ENCODE results near the gene AKR1E2. TPM values are rescaled to one million over a fixed set of nuclear protein-coding genes. Genes with fewer than 3 reads are reported as not detected.

AKR1E2 gene
- total RNA-seq, 3 donors from 2014 or later = 3.8 to 7.9 (median 5.2) TPM

- DNase-seq (no peak), ATAC-seq (no peak)
- Mint-ChIP-seq H3K4me1 (ENCODE audit: low read depth) (peaks cover 7% of the 10 kb centered on the region), H3K4me3 (peak overlapping the region; percentile 64), H3K27me3 (ENCODE audit: low read depth) (peaks cover 44% of the 10 kb centered on the region), H3K36me3 (ENCODE audit: insufficient read depth) (no peaks in the 10 kb centered on the region), H3K9me3 (no peaks in the 10 kb centered on the region)
Observed at GRCh38 chr10:4825456-4825867, 545 bp upstream of the AKR1E2 start.

GRCh38 chr10:4826792-4827324 is 851 bp downstream of the AKR1E2 start:
- no peak for DNase-seq
- Mint-ChIP-seq H3K9me3 (no peaks in the 10 kb centered on the region), H3K36me3 (ENCODE audit: insufficient read depth) (peaks cover 2% of the 10 kb centered on the region), H3K4me3 (peak overlapping the region; percentile 70), H3K4me1 (ENCODE audit: low read depth) (peaks cover 7% of the 10 kb centered on the region), H3K27me3 (ENCODE audit: low read depth) (peaks cover 51% of the 10 kb centered on the region)
- ATAC-seq = no peak

GRCh38 chr10:4828005-4828404 is 2.0 kb downstream of the AKR1E2 start:
- Mint-ChIP-seq H3K4me3 (no peak overlapping the region), H3K4me1 (ENCODE audit: low read depth) (peaks cover 7% of the 10 kb centered on the region)

GRCh38 chr10:4830551-4830950 is 4.5 kb downstream of the AKR1E2 start:
- peaks cover 5% of the 10 kb centered on the region for H3K36me3 Mint-ChIP-seq (ENCODE audit: insufficient read depth)
- no peak for DNase-seq
- H3K4me1 Mint-ChIP-seq (ENCODE audit: low read depth) = peaks cover 15% of the 10 kb centered on the region
- H3K27me3 Mint-ChIP-seq (ENCODE audit: low read depth) = peaks cover 34% of the 10 kb centered on the region
- no peak for ATAC-seq
- H3K4me3 Mint-ChIP-seq = no peak overlapping the region
- H3K9me3 Mint-ChIP-seq = no peaks in the 10 kb centered on the region

More at GRCh38 chr10:4828005-4828404, 2.0 kb downstream of the AKR1E2 start:
- DNase-seq = no peak
- H3K27me3 Mint-ChIP-seq (ENCODE audit: low read depth) = peaks cover 44% of the 10 kb centered on the region
- no peak for ATAC-seq
- H3K9me3 Mint-ChIP-seq = no peaks in the 10 kb centered on the region
- H3K36me3 Mint-ChIP-seq (ENCODE audit: insufficient read depth) = peaks cover 5% of the 10 kb centered on the region

DNA sequence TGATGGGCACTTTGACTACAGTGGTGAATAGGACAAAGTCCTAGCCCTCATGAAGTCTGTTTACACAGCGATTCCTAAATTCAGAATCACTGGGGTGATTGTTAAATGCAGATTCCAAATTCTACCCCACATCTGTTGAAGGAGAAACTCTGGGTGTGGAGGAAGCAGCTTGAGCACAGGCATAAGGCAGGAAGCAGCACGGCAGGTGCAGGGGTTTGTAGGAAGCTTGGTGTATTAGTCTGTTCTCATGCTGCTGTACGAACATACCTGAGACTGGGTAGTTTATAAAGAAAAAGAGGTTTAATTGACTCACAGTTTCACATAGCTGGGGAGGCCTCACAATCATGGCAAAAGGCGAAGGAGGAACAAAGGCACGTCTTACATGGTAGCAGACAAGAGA is 5.1 kb downstream of the AKR1E2 start:
- no peak for ATAC-seq
- no peak for DNase-seq
- peaks cover 16% of the 10 kb centered on the region for H3K4me1 Mint-ChIP-seq (ENCODE audit: low read depth)

DNA sequence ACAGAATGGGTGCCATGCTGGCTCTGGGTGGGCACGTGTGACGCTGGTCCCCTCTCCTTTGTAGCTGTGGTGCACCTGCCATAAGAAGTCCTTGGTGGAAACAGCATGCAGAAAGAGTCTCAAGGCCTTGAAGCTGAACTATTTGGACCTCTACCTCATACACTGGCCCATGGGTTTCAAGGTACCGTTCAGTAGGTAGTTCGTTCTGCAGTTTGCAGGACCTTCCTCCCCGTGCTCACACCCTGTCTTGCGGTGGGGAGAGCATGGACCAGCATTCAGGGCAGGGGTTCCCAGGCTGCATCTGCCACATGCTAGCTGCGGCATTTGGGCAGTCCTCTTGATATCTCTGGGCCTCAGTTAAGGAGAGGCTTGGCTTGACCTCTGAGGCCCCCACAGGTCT is 7.3 kb downstream of the AKR1E2 start:
- H3K9me3 Mint-ChIP-seq = no peaks in the 10 kb centered on the region
- peaks cover 21% of the 10 kb centered on the region for H3K4me1 Mint-ChIP-seq (ENCODE audit: low read depth)
- no peak for DNase-seq
- ATAC-seq = no peak
- H3K4me3 Mint-ChIP-seq = no peak overlapping the region
- peaks cover 5% of the 10 kb centered on the region for H3K36me3 Mint-ChIP-seq (ENCODE audit: insufficient read depth)
- peaks cover 16% of the 10 kb centered on the region for H3K27me3 Mint-ChIP-seq (ENCODE audit: low read depth)

More for the DNA sequence above, 5.1 kb downstream of the AKR1E2 start:
- Mint-ChIP-seq H3K4me3 (no peak overlapping the region), H3K36me3 (ENCODE audit: insufficient read depth) (peaks cover 5% of the 10 kb centered on the region), H3K9me3 (no peaks in the 10 kb centered on the region), H3K27me3 (ENCODE audit: low read depth) (peaks cover 30% of the 10 kb centered on the region)

GRCh38 chr10:4834898-4835405 is 8.9 kb downstream of the AKR1E2 start:
- DNase-seq = no peak
- Mint-ChIP-seq H3K4me3 (no peak overlapping the region), H3K4me1 (ENCODE audit: low read depth) (peaks cover 21% of the 10 kb centered on the region), H3K27me3 (ENCODE audit: low read depth) (peaks cover 13% of the 10 kb centered on the region), H3K36me3 (ENCODE audit: insufficient read depth) (peaks cover 5% of the 10 kb centered on the region), H3K9me3 (no peaks in the 10 kb centered on the region)
- no peak for ATAC-seq

DNA sequence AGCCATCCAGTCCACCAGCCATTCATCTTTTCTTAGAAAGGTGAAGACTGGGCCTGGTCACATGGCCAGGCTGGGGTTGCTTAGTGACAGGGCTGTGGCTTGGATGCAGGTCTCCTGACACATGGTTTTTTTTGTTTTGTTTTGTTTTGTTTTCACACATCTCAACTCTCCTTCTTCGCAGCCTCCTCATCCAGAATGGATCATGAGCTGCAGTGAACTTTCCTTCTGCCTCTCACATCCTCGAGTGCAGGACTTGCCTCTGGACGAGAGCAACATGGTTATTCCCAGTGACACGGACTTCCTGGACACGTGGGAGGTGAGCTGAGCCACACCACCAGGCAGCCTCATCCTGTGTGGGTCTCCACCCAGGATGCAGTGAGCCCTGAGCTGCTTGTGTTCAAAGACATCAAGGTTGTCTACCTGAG is 9.5 kb downstream of the AKR1E2 start:
- Mint-ChIP-seq H3K27me3 (ENCODE audit: low read depth) (peaks cover 11% of the 10 kb centered on the region), H3K9me3 (no peaks in the 10 kb centered on the region), H3K36me3 (ENCODE audit: insufficient read depth) (peaks cover 5% of the 10 kb centered on the region), H3K4me3 (no peak overlapping the region), H3K4me1 (ENCODE audit: low read depth) (peaks cover 21% of the 10 kb centered on the region)
- no peak for DNase-seq
- peak; percentile 31 to 54 for ATAC-seq

GRCh38 chr10:4836416-4836969 is 10.5 kb downstream of the AKR1E2 start:
- DNase-seq (no peak), ATAC-seq (no peak)
- H3K4me3 Mint-ChIP-seq = no peak overlapping the region
- peaks cover 3% of the 10 kb centered on the region for H3K27me3 Mint-ChIP-seq (ENCODE audit: low read depth)
- no peaks in the 10 kb centered on the region for H3K9me3 Mint-ChIP-seq
- H3K36me3 Mint-ChIP-seq (ENCODE audit: insufficient read depth) = peaks cover 5% of the 10 kb centered on the region
- peaks cover 21% of the 10 kb centered on the region for H3K4me1 Mint-ChIP-seq (ENCODE audit: low read depth)

DNA sequence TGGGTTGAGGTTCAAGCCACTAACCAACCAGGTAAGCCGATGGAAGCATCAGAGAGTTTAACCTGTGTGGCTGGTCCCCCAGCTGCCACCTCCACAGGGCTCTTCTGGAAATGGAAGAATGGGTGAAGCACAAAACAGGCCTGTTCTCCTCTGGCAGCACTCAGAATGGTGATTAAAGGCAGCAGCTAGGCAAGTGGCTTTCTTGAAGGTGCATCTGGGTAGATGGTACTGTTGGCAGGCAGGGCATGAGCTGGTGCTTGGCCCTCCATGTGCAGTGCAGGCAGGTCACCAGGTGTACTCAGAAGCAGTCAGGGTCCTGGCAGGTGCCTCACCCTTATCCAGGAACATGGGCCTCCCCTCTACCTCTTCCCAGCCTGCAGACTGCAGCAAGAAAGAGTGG is 11.5 kb downstream of the AKR1E2 start:
- DNase-seq (no peak), ATAC-seq (no peak)
- no peak overlapping the region for H3K4me3 Mint-ChIP-seq
- H3K27me3 Mint-ChIP-seq (ENCODE audit: low read depth) = no peaks in the 10 kb centered on the region
- H3K4me1 Mint-ChIP-seq (ENCODE audit: low read depth) = peaks cover 21% of the 10 kb centered on the region
- no peaks in the 10 kb centered on the region for H3K36me3 Mint-ChIP-seq (ENCODE audit: insufficient read depth)
- H3K9me3 Mint-ChIP-seq = no peaks in the 10 kb centered on the region

DNA sequence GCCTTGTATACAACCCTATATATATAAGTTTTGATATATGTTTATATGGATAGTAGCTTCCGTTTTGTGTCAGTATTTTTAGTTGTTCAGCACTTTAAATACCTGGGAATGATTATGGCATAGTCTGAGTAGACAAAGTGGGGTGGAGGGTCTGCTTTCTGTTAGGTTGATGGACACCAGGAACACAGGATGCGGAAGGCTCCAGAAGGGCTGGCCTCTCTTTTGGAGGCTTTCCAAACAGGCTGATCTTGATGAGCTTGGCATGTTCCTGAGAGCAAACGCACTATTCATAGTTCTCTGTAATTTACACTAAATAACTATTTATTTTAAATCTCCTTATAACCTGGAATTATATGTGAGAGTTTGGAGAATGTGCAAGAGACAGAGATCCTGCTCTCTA is 12.7 kb downstream of the AKR1E2 start:
- no peaks in the 10 kb centered on the region for H3K9me3 Mint-ChIP-seq
- no peak overlapping the region for H3K4me3 Mint-ChIP-seq
- DNase-seq (no peak), ATAC-seq (no peak)
- H3K36me3 Mint-ChIP-seq (ENCODE audit: insufficient read depth) = no peaks in the 10 kb centered on the region
- peaks cover 21% of the 10 kb centered on the region for H3K4me1 Mint-ChIP-seq (ENCODE audit: low read depth)
- H3K27me3 Mint-ChIP-seq (ENCODE audit: low read depth) = no peaks in the 10 kb centered on the region

DNA sequence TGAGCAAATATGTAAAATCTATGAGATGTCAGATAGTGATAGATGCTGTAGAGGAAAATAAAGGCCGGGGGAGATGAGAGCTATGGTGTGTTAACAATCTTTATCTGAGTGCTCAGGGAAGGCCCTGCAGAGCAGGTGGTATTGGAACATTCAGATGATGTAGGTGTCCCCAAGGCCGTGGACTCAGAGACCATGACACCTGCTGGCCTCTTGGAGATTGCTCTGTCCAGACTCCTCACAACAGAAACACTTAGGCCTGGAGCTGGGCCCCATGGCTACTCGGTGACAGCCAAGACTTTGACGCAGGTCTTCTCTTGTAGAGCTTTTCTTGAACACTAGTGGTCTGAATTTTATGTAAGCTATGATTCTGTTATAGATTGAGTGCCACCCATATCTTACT is 13.3 kb downstream of the AKR1E2 start:
- Mint-ChIP-seq H3K4me3 (no peak overlapping the region), H3K4me1 (ENCODE audit: low read depth) (peaks cover 21% of the 10 kb centered on the region), H3K27me3 (ENCODE audit: low read depth) (no peaks in the 10 kb centered on the region), H3K36me3 (ENCODE audit: insufficient read depth) (no peaks in the 10 kb centered on the region), H3K9me3 (no peaks in the 10 kb centered on the region)
- DNase-seq (no peak), ATAC-seq (no peak)

GRCh38 chr10:4840151-4840550 is 14.1 kb downstream of the AKR1E2 start:
- Mint-ChIP-seq H3K9me3 (no peaks in the 10 kb centered on the region), H3K27me3 (ENCODE audit: low read depth) (no peaks in the 10 kb centered on the region), H3K4me3 (no peak overlapping the region), H3K36me3 (ENCODE audit: insufficient read depth) (no peaks in the 10 kb centered on the region), H3K4me1 (ENCODE audit: low read depth) (peaks cover 18% of the 10 kb centered on the region)
- no peak for ATAC-seq
- DNase-seq = no peak

DNA sequence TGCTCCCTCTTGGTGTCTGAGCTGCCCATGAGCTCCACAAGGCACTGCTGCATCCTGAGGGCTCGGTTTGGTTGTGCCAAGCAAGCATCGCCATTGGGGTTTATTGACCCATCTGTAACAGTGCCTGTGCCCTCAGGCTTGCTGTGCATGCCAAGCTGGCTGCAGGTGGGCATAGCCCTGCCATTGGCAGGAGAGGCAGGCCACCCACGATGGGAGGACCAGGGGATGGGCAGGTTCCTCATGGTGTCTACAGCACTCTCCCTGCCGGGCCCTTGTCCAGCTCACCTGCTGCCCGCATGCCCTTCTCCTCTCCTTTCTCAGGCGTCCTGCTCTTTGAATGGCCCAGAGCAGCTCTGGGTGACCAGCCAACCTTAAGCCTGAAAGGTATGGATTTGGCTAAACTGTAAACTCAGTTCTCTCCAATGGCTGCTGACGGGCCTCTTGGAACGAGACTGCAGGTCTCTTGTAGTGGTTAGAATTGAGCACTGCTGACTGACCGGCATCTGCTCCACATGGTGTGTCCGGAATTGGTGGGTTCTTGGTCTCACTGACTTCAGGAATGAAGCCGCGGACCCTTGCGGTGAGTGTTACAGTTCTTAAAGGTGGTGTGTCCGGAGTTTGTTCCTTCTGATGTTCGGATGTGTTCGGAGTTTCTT is 17.6 kb downstream of the AKR1E2 start:
- DNase-seq (no peak), ATAC-seq (no peak)
- Mint-ChIP-seq H3K9me3 (no peaks in the 10 kb centered on the region), H3K4me3 (no peak overlapping the region), H3K36me3 (ENCODE audit: insufficient read depth) (no peaks in the 10 kb centered on the region), H3K27me3 (ENCODE audit: low read depth) (peaks cover 1% of the 10 kb centered on the region), H3K4me1 (ENCODE audit: low read depth) (no peaks in the 10 kb centered on the region)

- Mint-ChIP-seq H3K4me3 (no peak overlapping the region), H3K27me3 (ENCODE audit: low read depth) (peaks cover 1% of the 10 kb centered on the region), H3K4me1 (ENCODE audit: low read depth) (peaks cover 4% of the 10 kb centered on the region), H3K36me3 (ENCODE audit: insufficient read depth) (no peaks in the 10 kb centered on the region), H3K9me3 (no peaks in the 10 kb centered on the region)
- no peak for DNase-seq
- no peak for ATAC-seq
Observed at GRCh38 chr10:4844864-4845263, 18.9 kb downstream of the AKR1E2 start.

Measured in activated T-cell treated with anti-CD3 and anti-CD28 coated beads, Interleukin-2, amount 50 U/mL, for 4 hours (primary cell).